ACC112 (cell line): ENCODE measurements around the gene PRICKLE3.
"Not testable (repeated sequence)": the region's sequence is repeated elsewhere in the genome, so short reads cannot be mapped to it uniquely, and the experiment has no call there.

Source experiments
- H2AFZ ChIP-seq: fragments of 200-600 bp; sonication (generic); one replicate; pipeline ENCODE4 v1.6.0; 2017; ENCODE audit warnings: antibody characterized with exemption, low read length; ENCODE audit not compliant: unreplicated experiment
- H3K27ac ChIP-seq: fragments of 200-600 bp; sonication (generic); 2 replicates; pipeline ENCODE4 v1.5.1; 2014; ENCODE audit warnings: low read depth, mild to moderate bottlenecking, antibody characterized with exemption, low read length, moderate library complexity
- H3K27me3 ChIP-seq: fragments of 200-600 bp; sonication (generic); 2 replicates; pipeline ENCODE4 v1.6.1; 2014; ENCODE audit warnings: mild to moderate bottlenecking, antibody characterized with exemption, low read length, moderate library complexity, mixed read lengths; ENCODE audit not compliant: insufficient read depth
- H3K36me3 ChIP-seq: fragments of 200-600 bp; sonication (generic); 2 replicates; pipeline ENCODE4 v1.6.1; 2016; ENCODE audit warnings: mild to moderate bottlenecking, antibody characterized with exemption, low read length, moderate library complexity, mixed read lengths; ENCODE audit not compliant: insufficient read depth
- H3K4me1 ChIP-seq: fragments of 200-600 bp; sonication (generic); one replicate; pipeline ENCODE4 v1.6.1; 2016; ENCODE audit warnings: low read length, mixed read lengths; ENCODE audit not compliant: insufficient read depth, unreplicated experiment, control insufficient read depth
- H3K4me3 ChIP-seq: fragments of 200-600 bp; sonication (generic); 2 replicates; pipeline ENCODE4 v1.5.1; 2014; ENCODE audit warnings: mild to moderate bottlenecking, low read depth, low read length
- H3K79me2 ChIP-seq: fragments of 200-600 bp; sonication (generic); one replicate; pipeline ENCODE4 v1.6.0; 2016; ENCODE audit warnings: low read length; ENCODE audit not compliant: control insufficient read depth, unreplicated experiment, insufficient read depth

Gene PRICKLE3

DNA sequence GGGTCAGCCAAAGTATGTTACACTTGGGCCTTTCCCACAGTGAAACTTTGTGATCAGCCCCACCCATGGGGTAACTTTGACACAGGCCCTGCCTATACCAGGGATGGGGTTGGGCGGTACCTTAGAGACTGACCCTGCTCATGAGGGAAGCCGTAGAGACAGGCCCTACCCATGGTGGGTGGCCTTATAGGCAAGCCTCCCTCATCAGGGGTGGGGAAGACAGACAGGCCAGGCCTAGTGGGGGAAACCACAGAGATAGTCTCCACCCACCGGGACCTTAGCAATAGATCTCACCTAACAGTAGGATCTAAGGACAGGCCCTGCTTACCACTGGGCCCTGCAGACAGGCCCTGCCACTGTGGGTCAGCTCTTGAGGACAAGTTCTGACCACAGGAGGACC, 7.6 kb downstream of the PRICKLE3 start:
- H3K27ac ChIP-seq: no peak overlapping the region
- no peaks in the 10 kb centered on the region for H3K27me3 ChIP-seq
- no peaks in the 10 kb centered on the region for H3K36me3 ChIP-seq
- H3K4me1 ChIP-seq: peaks cover under 1% of the 10 kb centered on the region
- no peak overlapping the region for H3K4me3 ChIP-seq
- H3K79me2 ChIP-seq: peaks cover 2% of the 10 kb centered on the region
- no peak overlapping the region for H2AFZ ChIP-seq

DNA sequence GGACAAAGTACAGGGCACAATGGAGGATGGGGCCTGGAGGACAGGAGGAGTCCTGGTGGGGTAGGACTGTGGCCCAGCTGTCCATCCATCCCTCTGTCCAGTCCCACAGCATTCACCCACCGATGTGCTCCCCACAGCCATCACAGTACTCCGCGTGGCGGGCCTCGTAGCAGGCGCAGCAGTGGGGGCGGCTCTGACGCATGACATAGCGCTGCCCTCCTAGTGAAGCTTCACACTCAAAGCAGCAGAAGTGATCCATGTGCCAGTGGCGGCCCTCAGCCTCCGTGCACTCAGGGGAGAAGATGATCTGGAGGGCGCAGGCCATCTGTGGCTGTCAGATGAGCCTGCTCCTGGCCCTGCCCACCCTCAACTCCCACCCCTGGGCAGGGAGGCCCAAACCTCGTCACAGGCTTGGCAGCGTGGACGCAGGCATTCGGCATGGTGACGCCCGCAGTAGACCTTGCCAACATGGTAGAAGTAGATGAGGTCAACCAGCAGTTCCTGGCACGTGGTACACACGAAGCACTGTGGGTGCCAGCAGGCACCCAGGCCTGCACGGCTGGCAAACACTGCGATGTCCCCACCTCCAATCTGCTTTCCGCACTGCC, 8.2 kb downstream of the PRICKLE3 start:
- Histone ChIP-seq H3K36me3 (no peaks in the 10 kb centered on the region), H3K4me1 (peaks cover 6% of the 10 kb centered on the region), H3K4me3 (no peak overlapping the region), H3K27ac (no peak overlapping the region), H3K27me3 (no peaks in the 10 kb centered on the region), H2AFZ (no peak overlapping the region), H3K79me2 (peaks cover 7% of the 10 kb centered on the region)

DNA sequence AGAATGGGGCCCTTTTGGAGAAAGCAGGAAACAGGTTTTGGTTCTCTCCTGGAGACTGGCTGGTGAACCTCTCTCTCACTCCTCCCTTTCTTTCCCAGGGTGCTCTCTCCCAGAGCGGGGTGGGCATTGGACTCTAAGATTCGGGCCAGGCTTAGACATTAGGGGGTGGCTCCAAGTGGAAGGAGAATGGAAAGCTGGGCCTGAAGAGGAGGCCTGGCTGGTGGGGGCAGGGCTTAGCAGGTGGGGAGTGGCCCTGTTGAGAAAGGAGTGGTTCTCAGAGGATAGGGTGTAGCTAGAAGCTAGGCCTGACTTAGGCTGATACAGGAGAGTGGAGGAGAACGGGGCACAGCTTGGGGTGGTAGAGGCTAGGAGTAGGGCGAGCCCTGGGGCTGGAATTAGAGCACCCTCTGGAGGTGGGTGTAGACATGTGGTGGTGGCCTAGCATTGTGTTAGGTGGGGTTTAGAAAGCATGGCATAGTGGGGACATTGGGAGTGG, 8.8 kb downstream of the PRICKLE3 start:
- Histone ChIP-seq H3K79me2 (peaks cover 13% of the 10 kb centered on the region), H2AFZ (no peak overlapping the region), H3K36me3 (no peaks in the 10 kb centered on the region), H3K4me1 (peaks cover 7% of the 10 kb centered on the region), H3K27me3 (no peaks in the 10 kb centered on the region), H3K27ac (no peak overlapping the region), H3K4me3 (no peak overlapping the region)

DNA sequence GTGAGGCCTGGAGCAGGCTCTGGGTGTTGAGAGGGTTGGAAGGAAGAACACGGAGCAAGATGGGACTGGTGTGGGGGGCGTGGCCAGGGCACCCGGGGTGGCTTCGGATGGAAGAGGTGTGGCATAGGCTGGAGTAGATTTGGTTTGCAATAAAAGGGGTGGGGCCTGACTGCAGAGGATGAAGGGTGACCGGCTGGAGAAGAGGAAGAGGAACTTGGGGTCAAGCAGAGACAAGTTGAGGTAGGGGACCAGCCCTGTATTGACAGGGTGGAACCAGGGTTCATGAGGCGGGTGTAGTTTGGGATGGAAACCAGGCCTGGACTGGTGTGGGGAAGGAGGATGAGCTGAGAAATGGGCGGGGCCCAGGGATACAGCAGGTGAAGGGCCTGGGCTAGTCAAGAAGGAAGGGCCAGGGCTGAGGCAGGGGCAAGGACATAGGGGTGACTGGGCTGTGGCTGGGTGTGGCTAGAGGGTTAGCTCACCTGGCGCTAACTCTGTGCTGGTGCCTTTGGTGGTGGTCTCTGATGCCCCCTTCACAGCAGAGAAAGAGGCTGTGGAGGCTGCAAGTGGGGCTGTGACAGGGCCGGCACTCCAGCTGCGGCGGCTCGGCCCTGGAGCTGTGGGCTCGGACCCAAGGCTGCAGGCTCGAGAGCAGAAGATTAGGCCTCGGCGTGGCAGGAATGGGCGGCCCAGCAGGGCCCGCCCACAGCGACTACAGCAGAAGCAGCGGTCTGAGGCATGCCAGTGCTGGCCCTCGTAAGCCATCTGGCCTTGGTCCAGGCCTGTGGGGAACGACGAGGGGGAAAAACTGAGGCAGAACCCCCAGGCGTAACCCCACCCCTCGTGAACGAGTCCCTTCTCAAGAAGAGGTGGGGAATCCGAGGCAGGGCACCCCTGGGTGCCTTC, 9.5 kb downstream of the PRICKLE3 start:
- H3K27me3 ChIP-seq: no peaks in the 10 kb centered on the region
- no peak overlapping the region for H3K27ac ChIP-seq
- H2AFZ ChIP-seq: no peak overlapping the region
- no peaks in the 10 kb centered on the region for H3K36me3 ChIP-seq
- H3K4me1 ChIP-seq: peaks cover 7% of the 10 kb centered on the region
- peaks cover 14% of the 10 kb centered on the region for H3K79me2 ChIP-seq
- no peak overlapping the region for H3K4me3 ChIP-seq

- Histone ChIP-seq H3K4me1 (peaks cover 7% of the 10 kb centered on the region), H3K27ac (no peak overlapping the region), H2AFZ (no peak overlapping the region), H3K27me3 (no peaks in the 10 kb centered on the region), H3K36me3 (no peaks in the 10 kb centered on the region), H3K4me3 (no peak overlapping the region), H3K79me2 (peaks cover 14% of the 10 kb centered on the region)
Observed at GRCh38 chrX:49175435-49176274, 10.5 kb downstream of the PRICKLE3 start.

DNA sequence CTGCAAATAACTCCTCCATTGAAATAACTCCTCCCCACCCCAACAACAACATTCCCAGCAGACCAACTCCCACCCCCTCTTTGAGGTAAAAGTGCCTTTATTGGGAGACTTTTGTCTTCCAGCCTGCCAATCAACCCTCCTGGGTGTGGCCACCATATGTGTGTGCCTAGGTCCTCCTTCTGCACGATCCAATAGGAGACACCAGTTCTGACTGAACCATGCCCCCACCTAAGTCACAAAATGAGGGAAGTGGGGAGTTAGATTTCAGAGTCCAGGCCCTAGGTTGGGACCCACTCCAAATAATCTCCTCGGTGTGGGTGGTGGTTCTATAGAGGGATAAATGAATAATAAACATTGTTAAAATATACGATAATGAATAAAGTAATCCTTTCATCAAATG, 11.4 kb downstream of the PRICKLE3 start:
- no peak overlapping the region for H3K27ac ChIP-seq
- no peak overlapping the region for H2AFZ ChIP-seq
- no peaks in the 10 kb centered on the region for H3K27me3 ChIP-seq
- H3K36me3 ChIP-seq: no peaks in the 10 kb centered on the region
- H3K79me2 ChIP-seq: peaks cover 14% of the 10 kb centered on the region
- H3K4me1 ChIP-seq: peaks cover 7% of the 10 kb centered on the region
- H3K4me3 ChIP-seq: no peak overlapping the region

DNA sequence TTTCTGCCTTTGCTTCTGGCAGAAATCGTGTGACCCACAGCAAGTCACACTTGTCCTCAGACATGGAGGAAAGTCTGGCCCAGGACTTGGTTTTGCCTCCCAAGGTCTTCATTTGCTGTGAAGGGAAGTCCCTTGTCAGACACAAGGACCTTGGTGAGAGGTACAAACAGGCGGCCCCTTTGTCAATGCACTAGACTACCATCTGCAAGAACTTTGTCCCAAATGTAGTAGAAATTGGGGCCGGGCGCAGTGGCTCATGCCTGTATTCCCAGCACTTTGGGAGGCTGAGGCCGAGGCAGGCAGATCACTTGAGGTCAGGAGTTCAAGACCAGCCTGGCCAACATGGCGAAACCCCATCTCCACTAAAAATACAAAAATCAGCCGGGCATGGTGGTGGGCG, 12.6 kb downstream of the PRICKLE3 start:
- Histone ChIP-seq H3K4me3 (peak overlapping the region; percentile 97), H3K79me2 (peaks cover 14% of the 10 kb centered on the region)
- H2AFZ ChIP-seq, H3K4me1 ChIP-seq, H3K27me3 ChIP-seq, H3K27ac ChIP-seq, H3K36me3 ChIP-seq: not testable (repeated sequence)

GRCh38 chrX:49172280-49172780, 13.8 kb downstream of the PRICKLE3 start:
- no peak overlapping the region for H2AFZ ChIP-seq
- peak overlapping the region; percentile 97 for H3K4me3 ChIP-seq
- H3K79me2 ChIP-seq: peaks cover 14% of the 10 kb centered on the region
- H3K27me3 ChIP-seq: no peaks in the 10 kb centered on the region
- H3K27ac ChIP-seq: peak overlapping the region; percentile 74
- no peaks in the 10 kb centered on the region for H3K36me3 ChIP-seq
- H3K4me1 ChIP-seq: peaks cover 7% of the 10 kb centered on the region

DNA sequence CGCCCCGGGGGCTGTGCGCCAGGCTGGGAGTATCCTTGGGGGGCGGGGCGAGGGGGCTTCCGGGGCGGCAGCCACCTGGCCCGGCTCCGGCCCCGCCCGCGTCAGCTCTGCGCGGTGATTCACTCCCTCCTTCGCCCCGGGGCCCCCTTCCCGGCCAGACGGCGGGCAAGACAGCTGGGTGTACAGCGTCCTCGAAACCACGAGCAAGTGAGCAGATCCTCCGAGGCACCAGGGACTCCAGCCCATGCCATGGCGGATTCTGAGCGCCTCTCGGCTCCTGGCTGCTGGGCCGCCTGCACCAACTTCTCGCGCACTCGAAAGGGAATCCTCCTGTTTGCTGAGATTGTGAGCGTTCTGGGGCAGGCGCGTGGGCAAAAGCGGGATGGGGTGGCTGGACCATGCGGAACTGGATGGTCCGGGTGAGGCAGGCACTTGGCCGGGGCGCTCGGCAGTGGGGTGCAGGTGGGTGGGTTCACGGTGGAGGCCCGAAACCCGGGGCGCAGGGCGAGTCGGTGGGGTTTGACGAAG, 14.4 kb downstream of the PRICKLE3 start, which contains the start of gene PLP2:
PLP2 (plus strand) TSS at position 147 of the 528 bp plus-strand sequence; CDS start at position 250, 103 bp downstream.
- Histone ChIP-seq H2AFZ (no peak within 1 kb of the TSS), H3K36me3 (no peaks in the 10 kb centered on the region), H3K4me1 (peaks cover 7% of the 10 kb centered on the region), H3K27ac (peak within 1 kb of the TSS; percentile 74), H3K79me2 (peaks cover 14% of the 10 kb centered on the region), H3K4me3 (peak within 1 kb of the TSS; percentile 97), H3K27me3 (no peaks in the 10 kb centered on the region)

DNA sequence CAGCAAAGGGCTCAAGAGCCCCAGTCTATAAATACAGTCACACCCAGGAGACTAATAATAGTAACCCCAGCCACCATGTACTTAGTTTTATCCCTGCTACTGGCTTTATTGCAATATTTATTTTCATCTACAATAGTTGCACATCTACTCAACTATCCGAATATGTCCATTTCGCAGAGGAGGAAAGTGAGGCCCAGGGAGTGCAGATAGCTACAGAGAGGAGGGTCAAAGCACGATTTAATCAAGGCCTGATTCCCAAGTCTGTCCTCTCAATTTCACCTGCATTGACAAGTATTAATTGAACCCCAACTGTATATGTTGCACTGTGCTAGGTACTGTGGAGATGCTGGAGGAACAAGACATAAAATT, 18.4 kb downstream of the PRICKLE3 start:
- Histone ChIP-seq H3K4me1 (no peaks in the 10 kb centered on the region), H3K27ac (peak overlapping the region; percentile 97), H3K27me3 (no peaks in the 10 kb centered on the region), H3K4me3 (peak overlapping the region; percentile 84), H2AFZ (no peak overlapping the region), H3K36me3 (no peaks in the 10 kb centered on the region), H3K79me2 (peaks cover 4% of the 10 kb centered on the region)
